Measurements from ENCODE around the gene BBS12.

Gene BBS12

GRCh38 chr4:122688529-122689140 is 43.9 kb upstream of the BBS12 start:
- H3K9ac ChIP-seq (ENCODE audit: low read depth, low read length, poor library complexity, severe bottlenecking) = no peak overlapping the region
- H4K20me1 ChIP-seq (ENCODE audit: insufficient read depth, low read length, poor library complexity, severe bottlenecking) = no peaks in the 10 kb centered on the region
- no peak overlapping the region for H3K4me2 ChIP-seq (ENCODE audit: low read depth, low read length, poor library complexity, severe bottlenecking)
- no peaks in the 10 kb centered on the region for H3K9me3 ChIP-seq (ENCODE audit: insufficient read depth, low read depth, low read length)
- H3K4me3 ChIP-seq (ENCODE audit: low read length, poor library complexity, severe bottlenecking) = no peak overlapping the region
- no peaks in the 10 kb centered on the region for H3K79me2 ChIP-seq (ENCODE audit: insufficient read depth, low read length)
- TF ChIP-seq EZH2phosphoT487 (IDR thresholded peaks at IDR 0.05; ENCODE audit: borderline replicate concordance) (no peak), CTCF (conservative IDR thresholded peaks at IDR 0.05; ENCODE audit: low read length) (no peak)
- H3K27me3 ChIP-seq (ENCODE audit: insufficient read depth, low read length, poor library complexity, severe bottlenecking) = no peaks in the 10 kb centered on the region
- H3F3A ChIP-seq (ENCODE audit: low read depth) = no peaks in the 10 kb centered on the region
- no peaks in the 10 kb centered on the region for H3K9me2 ChIP-seq (replicated peaks; ENCODE audit: low read depth, low read length)
- H3K36me3 ChIP-seq (ENCODE audit: insufficient read depth, low read length) = no peaks in the 10 kb centered on the region
- no peak overlapping the region for H2AFZ ChIP-seq (ENCODE audit: low read length)
- H3K4me1 ChIP-seq (ENCODE audit: insufficient read depth, low read length, poor library complexity, severe bottlenecking) = no peaks in the 10 kb centered on the region

- Histone ChIP-seq H2AFZ (ENCODE audit: low read length) (no peak overlapping the region), H3K36me3 (ENCODE audit: insufficient read depth, low read length) (no peaks in the 10 kb centered on the region), H3K4me3 (ENCODE audit: low read length, poor library complexity, severe bottlenecking) (no peak overlapping the region), H3K9me3 (ENCODE audit: insufficient read depth, low read depth, low read length) (no peaks in the 10 kb centered on the region), H3K79me2 (ENCODE audit: insufficient read depth, low read length) (no peaks in the 10 kb centered on the region), H3K9me2 (replicated peaks; ENCODE audit: low read depth, low read length) (no peaks in the 10 kb centered on the region), H3K27me3 (ENCODE audit: insufficient read depth, low read length, poor library complexity, severe bottlenecking) (peaks cover 4% of the 10 kb centered on the region), H3K4me1 (ENCODE audit: insufficient read depth, low read length, poor library complexity, severe bottlenecking) (no peaks in the 10 kb centered on the region), H3K4me2 (ENCODE audit: low read depth, low read length, poor library complexity, severe bottlenecking) (no peak overlapping the region), H3K9ac (ENCODE audit: low read depth, low read length, poor library complexity, severe bottlenecking) (no peak overlapping the region), H4K20me1 (ENCODE audit: insufficient read depth, low read length, poor library complexity, severe bottlenecking) (no peaks in the 10 kb centered on the region), H3F3A (ENCODE audit: low read depth) (no peaks in the 10 kb centered on the region)
- TF ChIP-seq EZH2phosphoT487 (IDR thresholded peaks at IDR 0.05; ENCODE audit: borderline replicate concordance) (no peak), CTCF (conservative IDR thresholded peaks at IDR 0.05; ENCODE audit: low read length) (no peak)
These were observed 42.5 kb upstream of the BBS12 start for GRCh38 chr4:122689972-122690371.

GRCh38 chr4:122691988-122692387 is 40.5 kb upstream of the BBS12 start:
- no peak overlapping the region for H2AFZ ChIP-seq (ENCODE audit: low read length)
- no peaks in the 10 kb centered on the region for H3F3A ChIP-seq (ENCODE audit: low read depth)
- H3K36me3 ChIP-seq (ENCODE audit: insufficient read depth, low read length) = no peaks in the 10 kb centered on the region
- no peaks in the 10 kb centered on the region for H3K4me1 ChIP-seq (ENCODE audit: insufficient read depth, low read length, poor library complexity, severe bottlenecking)
- H4K20me1 ChIP-seq (ENCODE audit: insufficient read depth, low read length, poor library complexity, severe bottlenecking) = no peaks in the 10 kb centered on the region
- H3K9me2 ChIP-seq (replicated peaks; ENCODE audit: low read depth, low read length) = no peaks in the 10 kb centered on the region
- no peak overlapping the region for H3K4me2 ChIP-seq (ENCODE audit: low read depth, low read length, poor library complexity, severe bottlenecking)
- no peaks in the 10 kb centered on the region for H3K79me2 ChIP-seq (ENCODE audit: insufficient read depth, low read length)
- H3K9ac ChIP-seq (ENCODE audit: low read depth, low read length, poor library complexity, severe bottlenecking) = no peak overlapping the region
- no peaks in the 10 kb centered on the region for H3K9me3 ChIP-seq (ENCODE audit: insufficient read depth, low read depth, low read length)
- no peak overlapping the region for H3K4me3 ChIP-seq (ENCODE audit: low read length, poor library complexity, severe bottlenecking)
- H3K27me3 ChIP-seq (ENCODE audit: insufficient read depth, low read length, poor library complexity, severe bottlenecking) = peaks cover 11% of the 10 kb centered on the region
- TF ChIP-seq CTCF (conservative IDR thresholded peaks at IDR 0.05; ENCODE audit: low read length) (no peak), EZH2phosphoT487 (IDR thresholded peaks at IDR 0.05; ENCODE audit: borderline replicate concordance) (no peak)
